Posterior cingulate gyrus (tissue), 11 donors: ENCODE results near the gene TNFAIP8L1.
"Not testable (repeated sequence)": the region's sequence is repeated elsewhere in the genome, so short reads cannot be mapped to it uniquely, and the experiment has no call there.

Experiments
- DNase-seq, 10 donors: peaks; one replicate each; pipeline versions ENCODE4 v3.0.0 to v3.0.0-alpha.2; 2020 to 2021; ENCODE audit warnings: mixed read lengths in 3 of 10
- intact Hi-C: fragments of 100-400 bp; cut with DNase I; formaldehyde crosslinking; loops from one replicate; pipeline ENCODE4 v1.15.1; 2023

The TNFAIP8L1 gene

DNA sequence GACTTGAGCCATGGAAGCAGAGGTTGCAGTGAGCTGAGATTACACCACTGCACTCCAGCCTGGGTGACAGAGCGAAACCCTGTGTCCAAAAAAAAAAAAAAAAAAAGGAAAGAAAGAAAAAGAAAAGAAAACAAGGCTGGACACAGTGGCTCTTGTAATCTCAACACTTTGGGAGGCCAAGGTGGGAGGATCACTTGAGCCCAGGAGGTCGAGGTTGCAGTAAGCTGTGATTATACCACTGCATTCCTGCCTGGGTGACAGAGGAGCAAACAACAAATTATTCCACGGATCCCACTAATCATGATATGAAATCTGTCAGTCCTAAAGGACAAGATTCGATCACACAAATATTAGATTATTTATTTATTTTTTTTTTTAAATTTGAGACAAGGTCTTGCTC is 33.9 kb downstream of the TNFAIP8L1 start:
- intact Hi-C loops = no loop called here
- DNase-seq = no peak

DNA sequence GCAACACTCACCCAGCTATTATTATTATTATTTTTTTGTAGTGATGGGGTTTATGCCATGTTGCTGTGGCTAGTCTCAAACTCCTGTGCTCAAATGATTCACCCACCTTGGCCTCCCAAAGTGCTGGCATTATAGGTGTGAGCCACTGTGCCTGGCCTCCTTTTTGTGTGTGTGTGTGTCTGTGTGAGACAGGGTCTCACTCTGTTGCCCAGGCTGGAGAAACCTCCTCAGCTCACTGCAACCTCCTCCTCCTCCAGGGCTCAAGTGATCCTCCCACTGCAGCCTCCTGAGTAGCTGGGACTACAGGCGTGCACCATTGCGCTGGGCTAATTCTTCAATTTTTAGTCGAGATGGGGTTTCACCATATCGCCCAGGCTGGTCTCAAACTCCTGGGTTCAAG is 34.4 kb downstream of the TNFAIP8L1 start:
- no peak for DNase-seq

DNA sequence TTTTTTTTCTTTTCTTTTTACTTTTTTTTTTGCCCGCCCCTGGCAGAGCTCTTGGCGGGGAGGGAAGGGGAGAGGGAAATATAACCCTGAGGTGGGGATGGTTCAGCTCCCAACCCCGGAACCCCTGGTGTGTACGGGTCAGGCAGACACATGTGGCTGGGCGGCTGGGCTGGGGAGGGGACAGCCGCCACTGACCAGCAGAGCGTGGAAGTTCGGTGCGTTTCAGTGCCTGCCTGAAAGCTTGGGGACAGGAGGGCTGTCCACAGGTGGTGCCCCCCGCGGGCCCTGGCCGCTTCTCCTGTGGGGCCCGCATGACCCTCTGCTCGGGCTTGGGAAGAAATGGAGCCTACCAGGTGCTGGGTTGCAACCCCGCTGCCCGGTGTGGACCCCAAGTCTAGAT is 36.0 kb downstream of the TNFAIP8L1 start:
- intact Hi-C loops = no loop called here
- DNase-seq = no peak

More for the DNA sequence above, 34.4 kb downstream of the TNFAIP8L1 start:
- intact Hi-C loops = no loop called here

DNA sequence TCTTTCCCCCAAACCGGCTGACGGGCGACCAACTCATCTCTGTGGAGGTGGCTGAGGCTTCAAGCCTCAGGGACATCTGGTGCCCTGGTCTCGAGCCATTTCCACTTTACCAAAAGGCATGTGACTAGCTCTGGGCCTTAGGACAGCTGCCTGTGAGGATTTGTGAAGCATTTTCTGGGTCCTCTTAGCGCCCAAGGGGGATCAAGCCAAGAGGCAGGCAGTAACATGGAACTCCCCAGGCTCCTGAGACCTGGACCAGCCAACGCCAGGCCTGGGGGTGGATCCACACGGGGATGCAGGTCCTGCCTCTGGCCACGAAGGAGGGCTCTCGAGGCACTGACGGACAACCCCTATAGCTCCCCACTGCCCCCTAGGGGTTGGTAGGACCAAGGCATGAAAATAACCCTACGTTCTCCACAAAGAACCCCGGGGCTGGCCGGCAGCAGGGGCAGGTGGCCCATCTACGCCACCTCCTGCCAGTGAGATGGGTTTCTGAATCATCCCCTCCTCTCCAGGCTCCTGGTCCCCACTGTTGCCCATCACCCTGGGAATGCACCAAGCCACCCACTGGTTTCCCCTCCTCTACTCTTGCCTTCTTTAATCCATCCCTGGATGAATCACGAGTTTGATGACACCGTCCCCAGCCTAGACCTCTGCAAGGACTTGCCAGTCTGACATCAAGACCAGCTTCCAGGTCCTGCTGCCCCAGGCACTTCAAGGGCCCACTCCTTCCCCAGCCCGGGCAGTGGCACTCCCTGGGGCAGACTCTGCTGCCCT is 37.8 kb downstream of the TNFAIP8L1 start:
- peak in 5 of 10 donors; percentile 28 to 88 (median 39) for DNase-seq
- intact Hi-C loops = no loop called here

DNA sequence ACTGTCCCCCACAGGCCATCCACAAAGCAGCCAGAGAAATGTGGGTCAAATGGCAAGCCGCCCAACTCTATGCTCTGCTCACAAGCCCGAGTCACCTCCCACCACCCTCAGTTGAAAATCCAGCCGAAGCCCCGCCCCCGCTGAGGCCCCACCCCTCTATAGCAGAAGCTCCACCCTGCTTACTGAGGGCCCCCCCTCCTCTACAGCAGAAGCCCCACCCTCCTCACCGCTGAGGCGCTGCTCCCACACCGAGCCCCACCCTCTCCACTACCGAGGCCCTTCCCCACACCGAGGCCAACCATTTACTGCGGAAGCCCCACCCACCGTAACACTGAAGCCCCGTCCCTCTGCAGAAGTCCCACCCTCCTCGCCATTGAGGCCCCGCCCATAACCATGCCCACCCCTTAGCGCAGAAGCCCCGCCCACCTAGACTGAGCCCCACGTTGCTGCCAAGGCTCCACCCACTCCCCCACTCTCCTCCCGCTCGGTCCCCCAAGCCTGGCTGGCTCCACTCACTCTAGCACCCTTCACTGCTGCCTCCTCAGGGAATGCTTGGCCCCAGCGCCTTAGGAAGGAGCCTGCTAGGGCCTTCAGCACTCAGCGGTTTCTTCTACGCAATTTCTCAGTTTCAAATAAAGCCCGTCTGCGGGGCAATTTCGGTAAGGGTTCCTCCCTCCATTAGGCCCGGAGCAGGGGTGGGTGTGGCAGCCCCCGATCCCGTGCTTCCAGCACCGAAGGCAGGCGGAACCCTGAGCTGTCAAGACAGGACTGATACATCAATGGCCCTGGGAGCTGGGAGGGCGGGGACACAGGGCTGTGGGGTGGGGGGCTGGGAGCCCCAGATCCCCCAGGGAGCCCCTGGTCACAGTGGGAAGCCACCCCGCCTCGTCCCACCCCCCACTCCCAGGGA is 39.8 kb downstream of the TNFAIP8L1 start:
- intact Hi-C loops = no loop called here
- no peak for DNase-seq

DNA sequence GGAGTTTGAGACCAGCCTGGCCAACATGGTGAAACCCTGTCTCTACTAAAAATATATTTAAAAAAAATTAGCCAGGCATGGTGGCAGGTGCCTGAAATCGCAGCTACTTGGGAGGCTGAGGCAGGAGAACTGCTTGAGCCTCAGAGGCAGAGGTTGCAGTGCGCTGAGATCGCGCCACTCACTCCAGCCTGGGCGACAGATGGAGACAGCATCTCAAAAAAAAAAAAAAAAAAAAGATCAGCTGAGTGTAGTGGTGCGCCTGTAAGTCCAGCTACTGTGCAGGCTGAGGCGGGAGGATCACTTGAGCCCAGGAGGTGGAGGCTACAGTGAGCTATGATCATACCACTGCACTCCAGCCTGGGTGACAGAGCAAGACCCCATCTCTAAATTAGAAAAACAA is 40.7 kb downstream of the TNFAIP8L1 start:
- intact Hi-C loops, DNase-seq: not testable (repeated sequence)

DNA sequence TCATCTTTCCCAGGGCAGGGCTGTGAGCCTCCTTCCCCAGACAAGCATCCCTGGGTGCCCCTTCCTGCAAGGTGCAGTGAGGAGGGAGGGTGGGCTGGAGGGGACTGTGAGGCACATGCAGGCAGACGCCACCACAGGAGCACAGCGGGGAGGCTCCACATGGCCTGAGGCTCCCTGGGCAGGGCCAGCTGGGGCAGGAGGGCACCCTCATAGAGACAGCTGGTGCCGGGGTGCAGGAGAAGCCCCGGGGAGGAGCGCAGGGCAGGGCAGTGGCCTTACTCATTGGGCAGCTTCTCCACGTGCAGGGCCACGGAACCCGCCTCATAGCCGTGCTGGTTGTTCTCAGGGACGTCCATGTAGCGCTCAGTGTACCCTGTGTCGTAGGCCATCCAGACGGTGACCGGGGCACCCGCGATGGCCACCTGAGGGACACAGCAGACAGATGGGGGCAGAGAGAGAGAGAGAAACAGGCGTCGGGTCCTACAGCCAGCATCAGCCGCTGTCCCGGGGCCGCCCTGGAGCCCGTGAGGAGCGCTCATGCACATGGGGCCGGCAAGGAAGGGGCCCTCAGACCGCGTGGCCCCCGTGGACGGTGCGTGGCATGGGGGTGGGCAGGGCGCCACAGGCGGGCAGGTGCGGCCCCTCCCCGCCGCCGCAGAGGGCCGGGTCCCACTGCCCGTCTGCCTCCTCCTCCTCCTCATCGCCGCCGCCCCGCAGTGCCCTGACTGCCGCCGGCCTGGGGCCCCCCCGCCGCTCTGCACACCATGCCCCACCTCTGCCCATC is 43.3 kb downstream of the TNFAIP8L1 start:
- intact Hi-C loops = no loop called here

DNA sequence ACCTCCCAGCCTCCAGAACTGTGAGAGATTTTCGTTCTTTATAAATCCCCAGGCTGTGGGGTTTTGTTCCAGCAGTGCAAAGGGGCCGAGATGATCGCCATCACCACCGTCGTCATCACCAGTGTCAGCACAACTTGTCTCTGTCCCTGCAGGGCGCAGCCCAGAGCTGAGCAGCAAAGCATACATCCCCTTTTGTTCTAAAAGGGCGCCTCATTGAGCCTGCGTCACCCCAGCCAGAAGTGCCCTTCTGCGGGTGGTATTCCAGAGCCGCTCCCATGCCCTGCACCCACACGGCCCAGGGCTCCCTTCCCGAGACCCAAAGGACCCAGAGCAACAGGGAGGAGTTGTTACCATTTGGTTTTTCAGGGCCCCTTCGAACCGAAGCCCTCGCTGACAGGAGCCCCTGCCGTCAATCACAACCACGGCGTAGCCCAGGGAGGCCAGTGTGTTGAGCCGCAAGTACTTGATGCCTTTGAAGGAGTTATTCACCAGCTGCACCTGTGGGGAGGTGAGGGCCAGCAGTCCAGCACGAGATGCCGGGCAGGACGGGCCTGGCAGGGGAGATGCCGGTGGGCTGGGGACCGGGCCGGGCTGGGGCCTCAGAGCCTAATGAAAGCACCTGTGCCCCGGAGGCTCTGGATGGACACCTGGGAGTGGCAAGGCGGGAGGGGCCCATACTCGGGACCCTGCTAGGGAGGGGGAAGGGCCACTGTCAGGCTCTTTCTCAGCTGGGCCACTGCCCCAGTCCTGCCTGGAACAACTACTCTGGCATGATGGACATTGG is 45.2 kb downstream of the TNFAIP8L1 start:
- DNase-seq = peak in 1 of 10 donors; percentile 46
- intact Hi-C loops = no loop called here

More for the DNA sequence above, 43.3 kb downstream of the TNFAIP8L1 start:
- no peak for DNase-seq

DNA sequence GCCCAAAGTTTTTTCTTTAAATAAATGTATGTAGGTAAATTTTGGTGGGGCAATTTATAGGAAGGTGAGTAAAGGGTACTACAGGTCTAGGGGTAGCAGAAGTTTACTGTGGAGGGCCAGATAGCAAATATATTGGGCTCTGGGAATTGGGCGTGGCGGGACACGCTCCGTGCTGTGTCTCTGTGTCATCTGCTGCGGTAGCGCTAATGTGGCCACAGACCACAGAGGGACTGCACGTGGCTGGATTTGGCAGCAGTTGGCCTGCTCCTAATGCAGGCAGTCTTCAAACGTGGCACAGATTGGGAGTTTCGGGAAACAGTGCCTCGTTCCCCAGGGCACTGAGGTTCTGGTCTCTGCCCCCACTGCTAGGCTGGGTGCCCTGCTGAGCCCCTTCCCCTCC is 47.4 kb downstream of the TNFAIP8L1 start:
- intact Hi-C loops = no loop called here
- no peak for DNase-seq

DNA sequence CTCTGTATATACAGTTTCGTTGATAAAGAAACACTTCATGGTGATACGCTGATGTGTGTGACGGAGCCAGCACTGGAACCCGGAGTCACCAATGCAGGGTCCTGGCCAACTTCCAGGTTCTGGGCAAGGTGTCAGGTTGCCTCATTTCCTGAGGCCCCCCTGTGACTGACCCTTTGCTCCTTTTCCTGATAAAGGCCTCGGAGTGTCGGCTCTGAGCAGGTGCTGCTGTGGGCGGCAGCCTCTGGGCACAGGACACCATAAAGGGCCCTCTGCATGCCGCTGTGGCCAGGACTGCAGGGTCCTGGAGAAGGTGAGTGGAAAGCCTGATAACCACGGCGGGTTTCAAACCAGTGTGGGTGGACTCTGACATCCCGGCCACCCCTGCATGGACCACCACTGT is 48.1 kb downstream of the TNFAIP8L1 start:
- intact Hi-C loops = no loop called here
- DNase-seq = no peak

DNA sequence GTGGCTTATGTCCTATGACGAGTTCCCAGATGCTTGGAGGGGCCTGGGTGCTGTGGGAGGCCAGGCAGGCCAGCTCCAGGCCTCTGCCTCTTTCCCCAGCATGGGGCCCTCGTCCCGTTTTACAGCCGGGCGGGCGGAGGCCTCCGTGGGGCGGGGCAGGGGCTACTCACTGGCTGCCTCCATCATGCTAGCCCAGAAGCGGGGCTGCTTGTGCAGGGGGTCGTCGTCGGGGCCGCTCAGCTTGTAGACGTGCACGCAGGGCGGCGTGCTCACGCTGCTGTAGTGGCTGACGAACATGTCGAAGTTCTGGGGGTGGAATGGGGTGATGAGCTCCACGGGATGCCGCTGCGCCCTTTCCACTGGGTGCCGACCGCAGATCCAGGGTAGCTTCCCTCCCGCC is 49.3 kb downstream of the TNFAIP8L1 start:
- no peak for DNase-seq
- intact Hi-C loops = no loop called here

DNA sequence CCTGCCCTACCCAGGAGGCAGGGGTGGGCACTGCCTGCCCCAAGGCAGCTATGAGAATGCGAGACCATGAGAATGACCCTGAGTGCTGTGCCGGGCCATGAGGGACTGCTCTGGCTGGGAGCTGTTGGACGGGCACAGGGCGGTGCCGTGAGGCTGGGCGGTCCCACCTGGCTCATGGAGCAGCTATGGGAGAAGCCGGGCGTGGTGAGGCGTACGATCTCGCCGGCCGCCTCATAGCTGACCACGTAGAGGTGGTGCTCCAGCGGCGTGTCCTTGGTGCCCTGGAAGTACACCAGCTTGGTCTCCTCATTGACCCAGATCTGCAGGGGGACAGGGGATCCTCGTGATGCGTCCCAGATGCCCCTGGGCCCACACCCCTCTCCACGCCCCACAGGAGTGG is 50.1 kb downstream of the TNFAIP8L1 start:
- DNase-seq = no peak
- intact Hi-C loops = no loop called here

DNA sequence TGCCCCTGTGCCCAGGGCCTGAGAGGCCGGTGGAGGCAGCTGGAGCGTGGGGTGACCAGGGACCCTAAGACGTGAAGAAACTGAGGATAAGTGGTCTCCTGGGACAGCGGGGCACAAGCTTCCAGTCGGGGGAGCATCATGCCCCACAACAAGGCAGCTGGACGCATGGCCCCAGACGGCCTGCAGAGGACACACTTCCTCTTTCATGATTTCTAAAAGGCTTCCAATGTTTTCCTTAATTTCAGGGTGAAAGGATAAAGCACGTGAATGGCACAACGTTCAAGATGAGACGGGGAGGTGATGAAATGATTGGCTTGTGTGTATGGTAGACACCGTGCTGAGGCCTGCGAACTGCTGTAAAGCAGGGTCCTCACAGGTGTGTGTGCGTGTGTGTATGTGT is 51.0 kb downstream of the TNFAIP8L1 start:
- intact Hi-C loops = no loop called here
- DNase-seq = no peak

DNA sequence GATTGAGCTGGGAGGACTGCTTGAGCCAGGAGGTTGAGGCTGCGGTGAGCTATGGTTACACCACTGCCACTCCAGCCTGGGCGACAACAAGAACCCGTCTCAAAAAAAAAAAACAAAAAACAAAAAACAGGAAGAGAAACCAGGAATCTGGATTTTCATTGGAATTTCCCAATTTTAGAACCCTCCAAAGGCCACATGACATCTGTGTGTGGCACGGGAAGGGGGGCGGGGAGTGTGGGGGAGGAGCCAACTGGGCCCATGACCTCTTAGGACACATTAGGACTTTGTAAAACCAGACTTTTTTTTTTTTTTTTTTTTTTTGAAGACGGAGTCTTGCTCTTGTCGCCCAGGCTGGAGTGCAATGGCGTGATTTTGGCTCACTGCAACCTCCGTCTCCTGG is 52.1 kb downstream of the TNFAIP8L1 start:
- intact Hi-C loops = no loop called here
- DNase-seq = no peak

DNA sequence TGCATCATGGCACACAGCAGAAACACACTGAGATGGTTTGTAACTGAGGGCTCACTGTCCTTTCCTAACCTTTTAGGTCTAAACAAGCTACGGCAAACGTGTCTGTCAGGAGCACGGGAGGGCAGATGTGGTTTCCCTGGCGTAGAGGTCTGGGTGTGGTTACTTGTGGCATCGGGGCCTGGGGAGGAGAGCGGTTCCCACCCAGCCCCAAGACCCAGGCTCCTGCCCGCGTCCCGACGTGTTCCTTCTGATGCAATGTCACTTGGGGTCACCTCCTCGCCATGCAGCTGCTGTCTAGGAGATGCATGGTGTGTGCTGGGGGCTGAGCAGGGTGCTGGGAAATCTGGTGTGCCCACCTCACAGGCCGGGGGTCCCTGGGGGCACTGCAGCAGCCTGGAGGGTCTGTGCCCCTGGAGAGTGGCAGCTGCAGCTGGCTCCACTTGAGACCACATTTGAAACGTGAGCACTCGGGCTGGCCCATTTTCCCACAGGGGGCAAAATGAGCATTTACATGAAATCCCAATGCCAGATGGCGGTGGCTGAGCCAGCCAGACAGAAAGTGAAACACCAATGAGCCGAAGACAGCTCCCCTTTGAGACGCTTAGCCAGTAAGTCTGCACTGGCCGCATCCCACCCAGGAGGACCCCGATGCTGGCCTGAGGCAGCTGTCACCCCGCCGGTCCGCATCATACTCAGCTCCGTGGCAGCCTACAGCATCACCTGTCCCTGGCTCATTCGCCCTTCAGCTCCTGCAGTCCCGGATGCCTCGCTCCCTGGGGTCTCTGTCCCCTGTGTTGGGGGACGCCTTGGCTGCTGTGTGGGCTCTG is 53.1 kb downstream of the TNFAIP8L1 start:
- DNase-seq = no peak
- intact Hi-C loops = no loop called here

DNA sequence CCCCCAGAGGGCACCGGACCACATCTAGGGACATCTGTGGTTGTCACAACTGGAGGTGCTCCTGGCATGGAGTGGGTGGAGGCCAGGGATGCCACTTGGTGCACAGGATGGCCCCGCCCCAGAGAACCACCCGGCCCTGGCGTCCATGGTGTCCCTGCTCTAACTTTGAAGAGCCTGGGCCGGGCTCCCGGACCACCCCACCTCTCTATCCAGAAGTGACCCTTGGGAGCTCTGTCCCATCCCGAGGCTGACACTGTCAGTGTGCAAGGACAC is 53.7 kb downstream of the TNFAIP8L1 start:
- no peak for DNase-seq
- intact Hi-C loops = no loop called here

DNA sequence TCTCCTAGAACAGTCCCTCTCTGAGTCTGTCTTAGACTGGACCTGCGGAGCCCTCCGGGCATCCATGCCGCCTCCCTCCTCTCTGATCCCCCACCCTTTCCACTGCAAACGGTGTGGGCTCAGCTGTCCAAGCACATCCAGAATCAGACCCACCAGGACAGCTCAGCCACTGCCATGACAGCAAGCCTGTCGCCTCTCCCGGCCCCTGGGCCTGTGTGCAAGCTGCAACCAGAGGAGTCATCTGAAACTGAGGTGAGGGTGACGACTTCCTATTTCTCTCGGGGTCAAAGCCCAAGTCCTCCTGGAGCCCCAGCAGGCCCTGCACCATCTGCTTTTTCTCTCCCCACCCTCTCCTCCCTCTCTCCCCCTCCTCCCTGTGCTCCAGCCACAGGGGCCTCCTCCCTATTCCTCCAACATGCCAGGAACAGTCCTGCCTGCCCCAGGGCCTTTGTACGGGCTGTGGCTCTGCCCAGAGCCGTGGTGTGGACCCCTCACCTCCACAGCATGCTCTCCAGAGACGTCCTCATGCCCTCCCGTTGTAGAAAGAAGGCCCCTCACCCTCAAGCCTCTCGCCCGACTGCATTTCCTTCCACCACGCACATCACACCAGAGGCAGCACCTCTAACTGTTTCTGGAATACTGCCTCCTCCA is 54.3 kb downstream of the TNFAIP8L1 start:
- intact Hi-C loops = no loop called here
- DNase-seq = no peak

DNA sequence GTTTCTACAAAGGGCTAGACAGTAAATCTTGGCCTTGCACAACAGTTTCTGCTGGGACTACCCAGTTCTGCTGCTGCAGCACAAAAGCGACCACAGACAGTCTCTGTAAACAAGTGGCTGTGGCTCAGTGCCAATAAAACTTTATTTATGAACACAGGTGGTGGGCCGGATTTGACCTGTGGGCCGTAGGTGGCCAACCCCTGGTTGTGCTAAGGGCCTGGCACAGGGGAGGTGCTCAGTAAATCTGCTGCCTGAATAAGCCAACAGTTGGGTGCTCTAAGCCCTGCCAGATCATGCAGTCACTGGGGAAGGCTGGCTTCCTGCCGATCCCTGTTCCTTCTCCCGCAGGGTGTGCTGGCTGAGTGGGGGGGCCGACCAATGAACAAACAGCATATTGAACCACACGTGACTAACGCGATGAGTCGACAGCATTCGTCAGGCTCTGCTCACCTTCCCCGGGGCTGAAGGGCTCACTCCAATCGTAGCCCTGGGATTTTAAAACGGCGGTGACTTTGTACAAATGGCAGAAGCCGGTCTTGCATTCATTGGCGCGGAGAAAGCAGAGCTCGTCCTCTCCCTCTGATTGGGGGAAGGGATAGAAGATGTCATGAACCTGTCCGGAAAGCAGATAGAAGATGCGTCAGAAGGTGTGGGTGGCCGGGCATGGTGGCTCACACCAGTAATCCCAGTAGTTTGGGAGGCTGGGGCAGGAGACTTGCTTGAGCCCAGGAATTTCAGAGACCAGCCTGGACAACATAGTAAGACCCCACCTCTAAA is 55.1 kb downstream of the TNFAIP8L1 start:
- intact Hi-C loops = no loop called here
- DNase-seq = peak; percentile 31 to 95 (median 73)
